Measurements from ENCODE around the gene BEAN1. TPM values are rescaled to one million over a fixed set of nuclear protein-coding genes. Genes with fewer than 3 reads are reported as not detected.

The BEAN1 gene
- total RNA-seq, 1 experiment from 2014 or later: 0.37 TPM

- Histone ChIP-seq H3F3A (ENCODE audit: insufficient read depth, low read depth) (peaks cover 25% of the 10 kb centered on the region), H3K4me3 (no peak overlapping the region), H3K4me2 (no peak overlapping the region), H3K36me3 (ENCODE audit: low read depth) (peaks cover 5% of the 10 kb centered on the region), H3K79me2 (ENCODE audit: low read depth) (no peaks in the 10 kb centered on the region), H3K27me3 (ENCODE audit: insufficient read depth, low read depth) (no peaks in the 10 kb centered on the region), H2AFZ (no peak overlapping the region), H3K9me2 (ENCODE audit: insufficient read depth) (no peaks in the 10 kb centered on the region), H3K27ac (no peak overlapping the region), H3K9me3 (ENCODE audit: insufficient read depth, low read depth) (peaks cover 7% of the 10 kb centered on the region; the same call in 1 of the 2 replicates), H4K20me1 (ENCODE audit: insufficient read depth) (no peaks in the 10 kb centered on the region), H3K4me1 (replicated peaks; ENCODE audit: insufficient read depth) (peaks cover 23% of the 10 kb centered on the region)
- DNase-seq: no peak
- POLR2A ChIA-PET (ENCODE audit: unreplicated experiment): interaction anchor here (0.6 kb wide), 1 partner anchor 61 kb away, joined by 5 read pairs; no protein-coding TSS in a partner anchor
- CTCF ChIA-PET: no interaction called here
- intact Hi-C loops (cut with micrococcal nuclease; ENCODE audit: unreplicated experiment): no loop called here
- no peak for TF ChIP-seq EZH2 (IDR thresholded peaks at IDR 0.05; ENCODE audit: low read depth)
- no peak for TF ChIP-seq CTCF (conservative IDR thresholded peaks at IDR 0.05)
- no TSS peak for BruUV-seq (replicated peaks)
Observed at GRCh38 chr16:66414891-66415290, 12.2 kb upstream of the BEAN1 start.

- peaks cover 17% of the 10 kb centered on the region for H3F3A ChIP-seq (ENCODE audit: insufficient read depth, low read depth)
- no peak for TF ChIP-seq CTCF (conservative IDR thresholded peaks at IDR 0.05)
- TF ChIP-seq EZH2 (IDR thresholded peaks at IDR 0.05; ENCODE audit: low read depth): no peak
- H3K4me2 ChIP-seq: no peak overlapping the region
- H3K36me3 ChIP-seq (ENCODE audit: low read depth): peaks cover 2% of the 10 kb centered on the region
- no peaks in the 10 kb centered on the region for H3K9me2 ChIP-seq (ENCODE audit: insufficient read depth)
- peaks cover 19% of the 10 kb centered on the region for H3K4me1 ChIP-seq (replicated peaks; ENCODE audit: insufficient read depth)
- no peaks in the 10 kb centered on the region; the same call in 1 of the 2 replicates for H3K9me3 ChIP-seq (ENCODE audit: insufficient read depth, low read depth)
- no TSS peak for BruUV-seq (replicated peaks)
- H2AFZ ChIP-seq: no peak overlapping the region
- ChIA-PET POLR2A (ENCODE audit: unreplicated experiment) (no interaction called here), CTCF (interaction anchor here (0.5 kb wide), 1 partner anchor 173 kb away, joined by 6 read pairs; no protein-coding TSS in a partner anchor)
- H3K27me3 ChIP-seq (ENCODE audit: insufficient read depth, low read depth): no peaks in the 10 kb centered on the region
- no peaks in the 10 kb centered on the region for H3K79me2 ChIP-seq (ENCODE audit: low read depth)
- intact Hi-C loops (cut with micrococcal nuclease; ENCODE audit: unreplicated experiment): no loop called here
- H3K27ac ChIP-seq: peak overlapping the region; percentile 71
- no peaks in the 10 kb centered on the region for H4K20me1 ChIP-seq (ENCODE audit: insufficient read depth)
- no peak overlapping the region for H3K4me3 ChIP-seq
- DNase-seq: peak in 1 of 2 experiments; percentile 44
Observed at GRCh38 chr16:66416136-66416535, 11.0 kb upstream of the BEAN1 start.

GRCh38 chr16:66416939-66417700 is 10.0 kb upstream of the BEAN1 start:
- Histone ChIP-seq H3K4me1 (replicated peaks; ENCODE audit: insufficient read depth) (peaks cover 19% of the 10 kb centered on the region), H3K4me3 (no peak overlapping the region), H3K36me3 (ENCODE audit: low read depth) (no peaks in the 10 kb centered on the region), H3K79me2 (ENCODE audit: low read depth) (no peaks in the 10 kb centered on the region), H3K27ac (peak overlapping the region; percentile 71), H2AFZ (no peak overlapping the region), H4K20me1 (ENCODE audit: insufficient read depth) (no peaks in the 10 kb centered on the region), H3K9me2 (ENCODE audit: insufficient read depth) (no peaks in the 10 kb centered on the region), H3K27me3 (ENCODE audit: insufficient read depth, low read depth) (no peaks in the 10 kb centered on the region), H3F3A (ENCODE audit: insufficient read depth, low read depth) (peaks cover 17% of the 10 kb centered on the region), H3K9me3 (ENCODE audit: insufficient read depth, low read depth) (no peaks in the 10 kb centered on the region; the same call in 1 of the 2 replicates), H3K4me2 (no peak overlapping the region)
- CTCF ChIA-PET: no interaction called here
- POLR2A ChIA-PET (ENCODE audit: unreplicated experiment): interaction anchor here (0.7 kb wide), 1 partner anchor 105 kb away, joined by 3 read pairs; no protein-coding TSS in a partner anchor
- no peak for TF ChIP-seq EZH2 (IDR thresholded peaks at IDR 0.05; ENCODE audit: low read depth)
- DNase-seq: peak in 1 of 2 experiments; percentile 79
- no TSS peak for BruUV-seq (replicated peaks)
- intact Hi-C loops (cut with micrococcal nuclease; ENCODE audit: unreplicated experiment): no loop called here

All from PC-9 (cell line).